ENCODE measurements around the gene RASA1.
"Not testable (repeated sequence)": the region's sequence is repeated elsewhere in the genome, so short reads cannot be mapped to it uniquely, and the experiment has no call there.

RASA1 gene

DNA sequence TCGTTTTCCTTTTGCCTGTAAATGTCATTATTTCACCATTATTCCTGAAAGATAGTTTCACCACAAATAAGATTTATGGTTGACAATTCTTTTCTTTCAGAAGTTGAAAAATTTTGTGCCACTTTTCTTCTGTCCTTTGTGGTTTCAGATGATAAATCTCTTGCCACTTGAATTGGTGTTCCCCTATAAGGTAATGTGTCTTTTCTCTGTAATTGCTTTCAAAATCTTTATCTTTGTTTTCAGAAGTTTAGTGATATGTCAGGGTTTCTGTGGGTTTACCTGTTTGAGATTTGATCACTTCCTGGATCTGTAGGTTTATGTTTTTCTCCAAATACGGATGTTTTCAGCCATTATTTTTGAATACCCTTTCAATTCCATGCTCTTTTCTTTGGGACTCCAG is 14.6 kb downstream of the RASA1 start:
- no peaks in the 10 kb centered on the region for H4K20me1 ChIP-seq (ENCODE audit: insufficient read depth)
- no peak overlapping the region for H3K4me3 ChIP-seq (IDR thresholded peaks at IDR 0.05; ENCODE audit: insufficient read depth, low read depth, low read length)
- TF ChIP-seq, protein P1, sequence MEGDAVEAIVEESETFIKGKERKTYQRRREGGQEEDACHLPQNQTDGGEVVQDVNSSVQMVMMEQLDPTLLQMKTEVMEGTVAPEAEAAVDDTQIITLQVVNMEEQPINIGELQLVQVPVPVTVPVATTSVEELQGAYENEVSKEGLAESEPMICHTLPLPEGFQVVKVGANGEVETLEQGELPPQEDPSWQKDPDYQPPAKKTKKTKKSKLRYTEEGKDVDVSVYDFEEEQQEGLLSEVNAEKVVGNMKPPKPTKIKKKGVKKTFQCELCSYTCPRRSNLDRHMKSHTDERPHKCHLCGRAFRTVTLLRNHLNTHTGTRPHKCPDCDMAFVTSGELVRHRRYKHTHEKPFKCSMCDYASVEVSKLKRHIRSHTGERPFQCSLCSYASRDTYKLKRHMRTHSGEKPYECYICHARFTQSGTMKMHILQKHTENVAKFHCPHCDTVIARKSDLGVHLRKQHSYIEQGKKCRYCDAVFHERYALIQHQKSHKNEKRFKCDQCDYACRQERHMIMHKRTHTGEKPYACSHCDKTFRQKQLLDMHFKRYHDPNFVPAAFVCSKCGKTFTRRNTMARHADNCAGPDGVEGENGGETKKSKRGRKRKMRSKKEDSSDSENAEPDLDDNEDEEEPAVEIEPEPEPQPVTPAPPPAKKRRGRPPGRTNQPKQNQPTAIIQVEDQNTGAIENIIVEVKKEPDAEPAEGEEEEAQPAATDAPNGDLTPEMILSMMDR (conservative IDR thresholded peaks at IDR 0.05; ENCODE audit: low read depth, low read length), result no peak
- peak overlapping the region; percentile 37 for H3K4me2 ChIP-seq
- H3K27me3 ChIP-seq (ENCODE audit: insufficient read depth, low read depth), result no peaks in the 10 kb centered on the region
- H3K4me1 ChIP-seq (ENCODE audit: low read depth, poor library complexity, severe bottlenecking), result peaks cover 19% of the 10 kb centered on the region
- H3K27ac ChIP-seq, result peak overlapping the region; percentile 14; the same call in 1 of the 2 replicates
- H3K79me2 ChIP-seq (ENCODE audit: insufficient read depth, low read depth), result peaks cover 20% of the 10 kb centered on the region; the same call in 1 of the 2 replicates
- H2AFZ ChIP-seq (ENCODE audit: low read depth), result no peak overlapping the region
- H3K36me3 ChIP-seq (ENCODE audit: insufficient read depth), result no peaks in the 10 kb centered on the region
- H3K9ac ChIP-seq, result no peak overlapping the region

DNA sequence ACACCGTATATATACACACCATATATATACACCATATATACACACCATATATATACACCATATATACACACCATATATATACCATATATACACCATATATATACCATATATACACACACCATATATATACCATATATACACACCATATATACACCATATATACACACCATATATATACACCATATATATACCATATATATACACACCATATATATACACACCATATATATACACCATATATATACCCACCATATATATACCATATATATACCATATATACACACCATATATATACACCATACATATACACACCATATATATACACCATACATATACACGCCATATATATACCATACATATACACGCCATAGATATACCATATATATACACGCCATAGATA is 19.6 kb downstream of the RASA1 start:
- not testable (repeated sequence) for H4K20me1 ChIP-seq (ENCODE audit: insufficient read depth); H3K4me2 ChIP-seq; H3K27ac ChIP-seq; H2AFZ ChIP-seq (ENCODE audit: low read depth); H3K4me3 ChIP-seq (IDR thresholded peaks at IDR 0.05; ENCODE audit: insufficient read depth, low read depth, low read length); H3K27me3 ChIP-seq (ENCODE audit: insufficient read depth, low read depth); H3K36me3 ChIP-seq (ENCODE audit: insufficient read depth); H3K9ac ChIP-seq
- Histone ChIP-seq H3K79me2 (ENCODE audit: insufficient read depth, low read depth) (peaks cover 21% of the 10 kb centered on the region; the same call in 1 of the 2 replicates), H3K4me1 (ENCODE audit: low read depth, poor library complexity, severe bottlenecking) (peaks cover 11% of the 10 kb centered on the region)

DNA sequence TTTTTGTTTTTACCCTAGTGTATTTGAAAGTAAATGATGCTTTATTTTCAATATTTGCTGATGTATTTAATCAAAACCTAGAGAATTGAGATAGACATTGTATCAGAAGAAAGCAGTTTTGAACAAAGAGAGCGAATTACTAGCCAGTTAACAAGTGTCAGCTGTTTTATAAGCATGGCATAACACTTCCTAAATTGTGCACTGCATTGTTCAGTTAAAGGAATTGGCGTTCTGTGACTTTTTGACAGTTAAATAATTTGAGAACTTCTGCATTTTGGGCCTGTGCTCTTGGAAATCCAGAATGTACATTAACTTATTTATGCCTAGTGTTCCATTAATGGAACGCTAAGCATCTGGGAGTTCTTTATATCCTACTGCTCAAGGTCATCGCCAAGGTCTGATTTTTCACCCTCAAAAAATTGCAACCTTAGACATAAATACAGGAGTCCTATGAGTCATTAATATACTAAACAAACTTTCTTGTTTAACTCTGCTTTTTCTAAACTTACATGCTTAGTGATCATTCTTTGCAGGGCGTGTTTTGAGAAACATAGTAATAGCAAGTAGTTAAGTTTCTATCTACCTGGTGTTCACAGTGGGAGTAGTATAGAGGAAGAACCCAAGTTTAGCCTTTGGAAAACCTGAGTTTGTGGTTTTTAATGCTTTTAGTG is 31.1 kb downstream of the RASA1 start:
- Histone ChIP-seq H4K20me1 (ENCODE audit: insufficient read depth) (no peaks in the 10 kb centered on the region), H3K79me2 (ENCODE audit: insufficient read depth, low read depth) (peaks cover 53% of the 10 kb centered on the region), H3K4me1 (ENCODE audit: low read depth, poor library complexity, severe bottlenecking) (peaks cover 27% of the 10 kb centered on the region), H3K9ac (no peak overlapping the region), H3K4me3 (IDR thresholded peaks at IDR 0.05; ENCODE audit: insufficient read depth, low read depth, low read length) (no peak overlapping the region), H3K27me3 (ENCODE audit: insufficient read depth, low read depth) (no peaks in the 10 kb centered on the region), H3K4me2 (no peak overlapping the region), H3K36me3 (ENCODE audit: insufficient read depth) (no peaks in the 10 kb centered on the region), H2AFZ (ENCODE audit: low read depth) (no peak overlapping the region), H3K27ac (no peak overlapping the region)
- TF ChIP-seq, protein P1 (conservative IDR thresholded peaks at IDR 0.05; ENCODE audit: low read depth, low read length), result no peak

DNA sequence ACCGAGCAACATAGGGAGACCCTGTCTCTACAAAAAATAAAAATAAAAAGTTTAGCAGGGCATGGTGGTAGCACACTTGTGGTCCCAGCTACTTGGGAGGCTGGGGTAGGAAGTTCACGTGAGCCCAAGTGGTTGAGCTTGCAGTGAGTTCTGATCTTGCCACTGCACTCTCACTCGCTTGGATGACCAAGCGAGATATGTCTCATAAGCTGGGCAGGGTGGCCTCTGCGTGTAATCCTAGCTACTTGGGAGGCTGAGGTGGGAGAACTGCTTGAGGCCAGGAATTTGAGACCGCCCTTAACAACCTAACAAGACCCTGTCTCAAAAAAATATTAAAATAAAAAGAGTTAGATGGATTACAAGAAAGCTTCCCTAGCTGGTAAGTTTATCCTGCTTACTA is 32.5 kb downstream of the RASA1 start:
- TF ChIP-seq, protein P1 (conservative IDR thresholded peaks at IDR 0.05; ENCODE audit: low read depth, low read length), result no peak
- Histone ChIP-seq H3K79me2 (ENCODE audit: insufficient read depth, low read depth) (peaks cover 41% of the 10 kb centered on the region), H3K27ac (no peak overlapping the region), H3K9ac (no peak overlapping the region), H3K4me1 (ENCODE audit: low read depth, poor library complexity, severe bottlenecking) (peaks cover 26% of the 10 kb centered on the region), H3K36me3 (ENCODE audit: insufficient read depth) (no peaks in the 10 kb centered on the region), H3K4me2 (no peak overlapping the region), H3K27me3 (ENCODE audit: insufficient read depth, low read depth) (no peaks in the 10 kb centered on the region), H4K20me1 (ENCODE audit: insufficient read depth) (no peaks in the 10 kb centered on the region), H3K4me3 (IDR thresholded peaks at IDR 0.05; ENCODE audit: insufficient read depth, low read depth, low read length) (no peak overlapping the region), H2AFZ (ENCODE audit: low read depth) (no peak overlapping the region)

DNA sequence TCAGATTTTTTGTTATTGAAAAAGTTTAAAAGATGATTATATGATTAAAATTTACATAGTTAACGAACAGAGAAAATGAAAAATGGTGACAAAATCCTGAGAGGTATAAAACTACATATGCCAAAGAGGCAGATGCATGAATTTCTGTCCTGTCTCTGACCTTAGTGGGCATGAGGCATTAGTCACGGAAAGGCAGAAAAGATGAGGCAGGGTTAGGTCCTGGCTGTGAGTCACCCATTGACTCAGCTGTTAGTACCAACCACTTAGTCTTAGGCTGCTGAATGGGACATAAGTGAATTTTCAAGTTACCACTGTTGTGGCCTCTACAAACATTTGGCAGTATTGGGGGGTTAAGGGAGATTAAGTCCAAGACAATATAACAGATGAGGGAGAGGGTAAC is 33.1 kb downstream of the RASA1 start:
- Histone ChIP-seq H3K27me3 (ENCODE audit: insufficient read depth, low read depth) (no peaks in the 10 kb centered on the region), H3K4me2 (no peak overlapping the region), H3K4me3 (IDR thresholded peaks at IDR 0.05; ENCODE audit: insufficient read depth, low read depth, low read length) (no peak overlapping the region), H3K36me3 (ENCODE audit: insufficient read depth) (no peaks in the 10 kb centered on the region), H3K4me1 (ENCODE audit: low read depth, poor library complexity, severe bottlenecking) (peaks cover 23% of the 10 kb centered on the region), H4K20me1 (ENCODE audit: insufficient read depth) (no peaks in the 10 kb centered on the region), H2AFZ (ENCODE audit: low read depth) (no peak overlapping the region), H3K9ac (no peak overlapping the region), H3K79me2 (ENCODE audit: insufficient read depth, low read depth) (peaks cover 38% of the 10 kb centered on the region), H3K27ac (no peak overlapping the region)
- TF ChIP-seq, protein P1 (conservative IDR thresholded peaks at IDR 0.05; ENCODE audit: low read depth, low read length), result no peak

Measured in KMS-11 (cell line).